Mesenteric fat pad (tissue), 1 donor: ENCODE measurements around the gene SLC4A4. TPM values are rescaled to one million over a fixed set of nuclear protein-coding genes. Genes with fewer than 3 reads are reported as not detected.
"Not testable (repeated sequence)": the region's sequence is repeated elsewhere in the genome, so short reads cannot be mapped to it uniquely, and the experiment has no call there.

ENCODE experiments used
- DNase-seq: peaks from one replicate; pipeline ENCODE4 v3.0.0-alpha.2; 2020; ENCODE audit warnings: low spot score
- total RNA-seq: library from RNA; stranded (reverse); fragmentation: NEBNext Ultra II Directional; extraction: Animal tissue kit (Norgen Biotek cat#: 25700); gene quantifications from one replicate; pipeline ENCODE4 v1.2.1, GENCODE V29; 2021
- donor health status: DM: yes; HTN: yes; CAD: no.

Gene SLC4A4
- total RNA-seq, 1 donor from 2014 or later = 5.5 TPM

DNA sequence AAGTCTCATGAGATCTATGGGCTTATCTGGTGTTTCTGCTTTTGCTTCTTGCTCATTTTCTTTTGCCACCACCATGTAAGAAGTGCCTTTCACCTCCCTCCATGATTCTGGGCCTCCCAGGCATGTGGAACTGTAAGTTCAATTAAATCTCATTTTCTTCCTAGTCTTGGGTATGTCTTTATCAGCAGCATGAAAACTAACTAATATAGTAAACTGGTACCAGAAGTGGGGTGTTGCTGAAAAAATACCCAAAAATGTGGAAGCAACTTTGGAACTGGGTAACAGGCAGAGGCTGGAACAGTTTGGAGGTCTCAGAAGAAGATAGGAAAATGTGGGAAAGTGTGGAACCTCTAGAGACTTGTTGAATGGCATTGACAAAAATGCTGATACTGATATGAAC, 70.1 kb downstream of the SLC4A4 start:
- DNase-seq = not testable (repeated sequence)

DNA sequence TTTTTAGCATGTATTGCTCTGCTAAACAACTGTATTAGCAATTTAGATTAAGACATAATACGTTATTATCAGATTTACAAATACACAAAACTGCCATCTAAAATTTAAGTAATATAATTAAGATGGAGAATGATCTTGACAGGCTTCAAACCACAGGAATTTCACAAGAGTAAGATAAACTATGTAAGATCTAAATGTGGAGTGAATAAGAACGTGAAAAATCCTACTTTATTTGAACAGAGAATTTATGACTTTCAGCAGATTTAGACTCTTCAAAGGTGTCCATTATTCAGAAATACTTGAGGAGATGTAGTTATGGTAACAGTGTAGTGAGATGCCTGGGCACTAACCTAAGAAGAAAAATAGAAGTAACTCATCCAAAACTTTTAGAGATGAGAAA, 73.2 kb downstream of the SLC4A4 start:
- DNase-seq = no peak

GRCh38 chr4:71415491-71415890, 76.7 kb downstream of the SLC4A4 start:
- DNase-seq = no peak

DNA sequence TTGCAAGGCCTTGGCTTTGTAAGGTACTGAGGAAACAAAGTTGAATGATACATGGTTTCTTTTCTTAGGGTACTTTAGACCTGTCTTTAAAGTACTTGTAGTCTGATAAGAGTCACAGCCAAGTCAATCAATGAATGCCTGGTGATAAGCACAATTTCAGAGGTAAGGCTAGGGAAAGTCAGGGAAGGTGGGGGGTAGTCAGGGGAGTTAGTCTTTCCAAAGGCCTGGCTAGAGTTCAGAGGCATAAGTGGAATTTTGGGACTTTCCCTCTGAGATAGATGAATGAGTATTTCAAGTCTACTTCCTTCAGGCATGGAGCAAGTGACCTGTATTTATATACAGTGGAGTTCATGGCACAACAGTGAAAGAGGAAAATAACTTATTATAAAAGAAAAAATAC, 78.3 kb downstream of the SLC4A4 start:
- no peak for DNase-seq

DNA sequence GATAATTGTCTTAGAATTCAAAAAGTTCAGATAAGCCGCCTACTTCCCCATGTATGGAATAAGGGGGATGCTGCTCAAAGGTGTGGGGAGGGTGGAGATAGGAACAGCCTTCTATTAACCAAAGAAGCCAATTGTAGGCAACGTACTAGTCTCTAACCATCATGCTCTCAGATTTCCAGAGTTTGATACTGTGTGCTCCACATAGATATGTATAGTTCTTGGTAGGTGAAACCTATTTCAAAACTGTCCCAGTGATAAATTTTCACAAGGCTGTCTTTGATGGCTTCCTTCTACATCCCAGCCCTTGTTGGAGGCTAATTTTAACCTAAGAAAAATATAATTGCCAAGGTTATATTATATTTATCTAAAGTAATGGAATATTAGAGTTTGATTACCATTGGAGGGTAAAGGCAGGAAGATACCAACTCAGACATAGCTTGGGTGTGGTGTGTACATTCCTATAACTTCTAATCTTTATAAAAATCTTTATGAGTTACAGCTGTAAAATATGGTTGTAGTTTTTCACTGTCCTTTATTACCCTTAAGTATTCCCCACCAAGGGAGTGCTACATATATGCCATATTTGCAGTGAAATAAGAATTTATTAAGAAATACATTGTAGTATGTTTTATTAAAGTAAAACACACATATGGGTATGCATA, 87.7 kb downstream of the SLC4A4 start:
- DNase-seq = no peak

DNA sequence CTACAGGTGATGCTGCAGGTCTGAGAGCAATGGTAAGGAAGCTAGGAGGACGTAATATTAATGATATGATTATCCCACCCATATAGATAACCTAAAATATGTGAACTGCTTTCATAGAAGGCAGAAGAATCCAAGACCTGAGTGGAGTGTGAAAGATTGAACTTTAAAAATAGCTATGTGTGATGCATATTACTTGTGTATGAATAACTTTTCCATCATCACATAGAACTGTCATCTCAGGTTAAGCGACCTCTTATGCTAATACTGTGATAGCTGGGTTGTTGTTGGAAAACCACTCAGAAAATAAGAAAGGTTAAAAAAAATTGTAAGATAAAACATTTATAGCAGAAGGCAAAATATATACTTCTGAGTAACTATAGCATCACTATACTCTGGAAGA, 90.3 kb downstream of the SLC4A4 start:
- DNase-seq = no peak

DNA sequence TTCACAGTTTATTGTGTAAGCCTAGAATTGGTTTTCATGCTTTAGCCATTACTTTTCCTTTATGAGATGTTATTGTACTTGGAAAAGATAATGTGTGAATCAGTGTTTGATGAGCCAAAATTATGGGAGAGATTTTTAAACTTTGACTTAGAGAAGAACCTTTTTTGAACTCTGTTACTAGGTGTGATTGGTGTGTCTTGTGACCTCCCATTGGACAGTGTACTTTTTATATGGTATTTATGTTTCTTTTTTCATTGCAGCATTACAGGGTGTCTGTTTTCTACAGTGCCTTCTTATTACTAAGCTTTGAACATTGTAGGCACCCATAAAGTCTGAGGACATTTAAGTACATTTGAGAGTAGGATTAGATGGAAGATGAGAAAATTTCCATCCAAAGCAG, 91.1 kb downstream of the SLC4A4 start:
- DNase-seq = no peak

DNA sequence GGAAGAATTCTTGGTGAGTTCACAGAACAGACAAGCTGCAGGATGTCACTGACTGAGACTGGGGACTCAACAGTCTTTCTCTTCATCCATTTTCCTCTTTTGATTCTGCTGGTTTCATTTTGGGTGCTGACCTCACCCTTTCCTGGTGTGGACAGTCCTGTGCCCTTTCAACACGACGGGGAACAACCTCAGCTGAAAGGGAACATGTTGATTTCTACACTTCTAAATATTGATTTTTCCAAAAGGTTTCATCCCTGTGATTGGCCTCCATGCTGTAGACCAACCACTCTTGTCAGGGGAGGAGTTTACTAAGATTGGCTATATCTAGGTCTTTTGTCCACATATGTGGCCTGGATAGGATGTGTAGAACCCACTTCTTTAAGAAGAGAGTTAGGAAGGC, 91.8 kb downstream of the SLC4A4 start:
- no peak for DNase-seq

GRCh38 chr4:71440612-71441011, 101.8 kb downstream of the SLC4A4 start:
- no peak for DNase-seq

- DNase-seq = no peak
Measured at GRCh38 chr4:71441186-71442169, 102.7 kb downstream of the SLC4A4 start.

GRCh38 chr4:71442336-71442735, 103.5 kb downstream of the SLC4A4 start:
- no peak for DNase-seq

DNA sequence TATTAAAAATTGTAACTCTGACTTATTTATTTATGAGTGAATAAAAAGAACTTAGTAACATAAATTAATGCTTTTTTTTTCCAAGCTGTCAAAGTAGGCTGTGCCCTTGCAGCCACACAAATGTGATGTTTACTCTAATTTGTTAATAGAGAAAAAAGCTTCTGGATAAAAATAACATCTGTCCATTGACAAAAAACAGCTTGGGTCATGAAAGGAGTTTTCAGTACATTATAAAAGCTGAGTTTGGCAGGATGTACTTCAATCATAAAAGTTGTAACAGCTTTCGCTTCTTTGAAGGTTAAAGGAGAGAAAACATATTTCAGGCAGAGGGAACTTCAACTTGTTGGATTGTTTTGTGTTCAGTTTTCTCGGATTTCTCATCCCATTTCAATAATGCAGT, 105.6 kb downstream of the SLC4A4 start:
- no peak for DNase-seq

- no peak for DNase-seq
Measured at GRCh38 chr4:71445811-71446210, 107.0 kb downstream of the SLC4A4 start.

GRCh38 chr4:71446479-71447081, 107.8 kb downstream of the SLC4A4 start:
- DNase-seq = no peak

DNA sequence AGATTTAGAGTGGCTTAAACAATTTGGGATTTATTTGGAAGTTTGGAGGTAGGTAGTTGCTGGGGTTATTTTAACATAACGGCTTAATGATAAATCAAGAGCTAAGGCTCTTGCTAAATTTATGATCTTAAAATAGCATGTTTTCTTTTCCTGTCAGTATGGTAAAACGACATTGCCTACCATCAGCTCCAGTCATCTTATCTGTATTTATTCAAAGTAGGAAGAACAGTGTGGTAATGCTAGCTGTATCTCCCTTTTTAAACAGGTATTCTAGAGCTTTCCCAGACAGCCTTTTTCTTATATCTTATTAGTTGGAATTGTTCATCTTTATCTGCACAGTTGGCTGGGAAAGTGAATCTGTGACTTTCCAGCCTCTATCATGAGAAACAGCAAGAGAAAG, 110.2 kb downstream of the SLC4A4 start:
- DNase-seq = no peak

DNA sequence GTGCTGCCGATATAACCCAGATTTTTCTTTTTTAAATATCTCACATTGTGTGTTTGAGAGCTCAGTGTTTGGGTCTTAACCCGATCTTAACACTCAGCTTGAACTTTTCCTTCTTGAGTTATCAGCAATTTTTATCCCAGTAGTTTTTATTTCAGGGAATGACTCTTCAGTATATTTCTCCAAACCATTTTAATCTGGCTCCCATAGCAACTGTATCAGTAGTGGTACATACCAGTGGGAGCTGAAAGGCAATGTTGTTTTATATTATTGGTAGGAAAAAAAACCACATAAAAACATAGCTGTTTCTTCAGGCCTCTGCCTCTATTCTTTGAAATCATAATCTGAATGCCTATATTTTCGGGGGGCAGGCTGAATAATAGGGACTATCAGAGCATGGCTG, 111.1 kb downstream of the SLC4A4 start:
- no peak for DNase-seq

- DNase-seq = no peak
Measured at GRCh38 chr4:71453531-71453930, 114.7 kb downstream of the SLC4A4 start.

DNA sequence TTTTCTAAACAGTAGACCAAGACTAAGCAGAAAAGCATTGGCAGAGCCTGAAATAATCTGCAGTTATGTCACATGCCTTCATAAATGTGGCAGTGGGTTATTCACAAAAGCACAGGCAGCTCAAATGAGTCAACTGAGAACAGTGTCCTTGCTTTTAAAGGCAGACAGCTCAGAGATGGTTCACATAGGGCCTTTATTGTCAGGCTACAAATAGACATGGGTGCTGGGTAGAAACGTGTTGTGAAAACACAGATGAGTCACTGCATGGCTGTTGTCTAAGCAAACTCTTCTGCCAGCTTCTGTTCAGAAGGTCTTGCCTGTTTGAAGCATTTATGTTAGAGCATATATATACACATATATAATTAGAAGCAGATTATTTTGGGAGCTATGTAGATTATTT, 118.0 kb downstream of the SLC4A4 start:
- DNase-seq = no peak

DNA sequence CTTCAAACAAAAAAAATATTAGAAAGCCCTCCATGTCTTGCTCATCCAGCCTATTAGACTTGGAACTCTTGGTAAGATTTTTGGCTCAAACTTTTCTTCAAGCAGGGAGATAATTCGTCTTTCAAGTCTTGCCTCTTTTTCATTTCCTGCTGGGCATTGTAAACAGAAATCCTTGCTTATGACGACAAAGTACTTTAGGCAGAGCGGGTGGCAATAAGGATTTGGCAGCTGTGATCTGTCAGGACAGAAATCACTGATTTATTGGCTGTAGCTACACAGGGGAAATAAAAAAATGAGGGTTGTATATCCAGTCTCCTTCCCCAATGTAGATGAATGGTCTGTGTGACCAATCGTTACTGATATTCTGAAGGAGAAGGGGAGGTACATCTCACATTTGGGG, 121.6 kb downstream of the SLC4A4 start:
- DNase-seq = no peak

- DNase-seq = no peak
Measured at GRCh38 chr4:71461422-71461821, 122.6 kb downstream of the SLC4A4 start.

GRCh38 chr4:71466775-71467174, 128.0 kb downstream of the SLC4A4 start:
- DNase-seq = no peak

- DNase-seq = no peak
Measured at GRCh38 chr4:71468116-71468710, 129.4 kb downstream of the SLC4A4 start.
